HepG2 (cell line): ENCODE measurements around the gene KCNH6. TPM values are rescaled to one million over a fixed set of nuclear protein-coding genes. Genes with fewer than 3 reads are reported as not detected.

Experiments used
- ASH2L ChIP-seq: fragments of 300-600, 200-600 bp; sonication (generic); IDR thresholded peaks from 2 replicates; pipeline ENCODE4 v1.7.0; 2017; ENCODE audit warnings: low read depth, mild to moderate bottlenecking, moderate library complexity, mixed read lengths, low read length; ENCODE audit not compliant: insufficient read length
- ELF1 ChIP-seq: sonication (generic); formaldehyde crosslinking; IDR thresholded peaks from 2 replicates; pipeline ENCODE4 v1.4.0; 2020; ENCODE audit warnings: missing genetic modification reagents
- FOXJ3 ChIP-seq: sonication (generic); formaldehyde crosslinking; IDR thresholded peaks from 2 replicates; pipeline ENCODE4 v1.4.0; 2020; ENCODE audit warnings: missing genetic modification reagents, mild to moderate bottlenecking, borderline replicate concordance
- ISL2 ChIP-seq: sonication (generic); formaldehyde crosslinking; IDR thresholded peaks from 2 replicates; pipeline ENCODE4 v1.5.0; 2020; ENCODE audit warnings: missing genetic modification reagents
- MZF1 ChIP-seq: sonication (generic); formaldehyde crosslinking; IDR thresholded peaks from 2 replicates; pipeline ENCODE4 v1.8.1; 2023; ENCODE audit warnings: mild to moderate bottlenecking, missing genetic modification reagents, borderline replicate concordance
- NCOA1 ChIP-seq: sonication (generic); formaldehyde crosslinking; IDR thresholded peaks from 2 replicates; pipeline ENCODE4 v1.9.0; 2021; ENCODE audit warnings: missing genetic modification reagents
- NFKBIZ ChIP-seq: IDR thresholded peaks from 2 replicates; pipeline ENCODE4 v1.6.1; 2018; ENCODE audit warnings: missing genetic modification reagents, missing compliant biosample characterization
- SAP130 ChIP-seq: IDR thresholded peaks from 2 replicates; pipeline ENCODE4 v1.6.1; 2016; ENCODE audit warnings: low read depth
- TBX2 ChIP-seq: sonication (generic); formaldehyde crosslinking; IDR thresholded peaks from 2 replicates; pipeline ENCODE4 v1.5.0; 2020; ENCODE audit warnings: missing genetic modification reagents, mild to moderate bottlenecking, borderline replicate concordance
- THAP11 ChIP-seq: IDR thresholded peaks from 2 replicates; pipeline ENCODE4 v1.6.1; 2016; ENCODE audit warnings: missing biosample characterization, missing genetic modification reagents
- YEATS2 ChIP-seq: sonication (generic); formaldehyde crosslinking; IDR thresholded peaks from 2 replicates; pipeline ENCODE4 v1.4.0; 2020; ENCODE audit warnings: missing genetic modification reagents, borderline replicate concordance
- ZNF235 ChIP-seq: sonication (generic); formaldehyde crosslinking; IDR thresholded peaks from 2 replicates; pipeline ENCODE4 v1.8.1; 2023; ENCODE audit warnings: mild to moderate bottlenecking, missing genetic modification reagents, borderline replicate concordance
- ZNF619 ChIP-seq: sonication (generic); formaldehyde crosslinking; IDR thresholded peaks from 2 replicates; pipeline ENCODE4 v1.4.0; 2020; ENCODE audit warnings: mild to moderate bottlenecking, missing genetic modification reagents
- ZNF709 ChIP-seq: sonication (generic); formaldehyde crosslinking; IDR thresholded peaks from 2 replicates; pipeline ENCODE4 v1.5.0; 2020; ENCODE audit warnings: mild to moderate bottlenecking, missing genetic modification reagents
- polyA plus RNA-seq, 8 experiments: library from polyadenylated mRNA; depleted of rRNA in 3 of 8; stranded (reverse) in 7 of 8; unstranded in 1 of 8; fragments of >200 nt; fragmentation: Illumina TruSeq in 4 of 8; extraction: Trizol in 4 of 8; gene quantifications; 2 replicates each; pipeline versions ENCODE4 v1.2.1 to v1.2.3, GENCODE V29; 2011 to 2016; ENCODE audit warnings: low read depth in 4 of 8, missing spikeins in 1 of 8, mixed read lengths in 1 of 8; ENCODE audit not compliant: insufficient read depth in 1 of 8
- total RNA-seq, 5 experiments: library from RNA; depleted of rRNA; stranded (reverse); fragments of >200 nt; fragmentation: Illumina TruSeq; extraction: Trizol; gene quantifications; 2 replicates each; pipeline ENCODE4 v1.2.3, GENCODE V29; 2016; ENCODE audit warnings: low read depth in 1 of 5
- TF ChIP-seq, protein P1 (sequence below): sonication (generic); formaldehyde crosslinking; IDR thresholded peaks from 2 replicates; pipeline ENCODE4 v1.5.1; 2020; ENCODE audit warnings: mild to moderate bottlenecking, moderate library complexity, missing genetic modification reagents
- TF ChIP-seq, protein P2 (sequence below): sonication (generic); formaldehyde crosslinking; IDR thresholded peaks from 2 replicates; pipeline ENCODE4 v1.8.0; 2022; ENCODE audit warnings: low read depth, missing genetic modification reagents
- TF ChIP-seq, protein P3 (sequence below): sonication (generic); formaldehyde crosslinking; IDR thresholded peaks from 2 replicates; pipeline ENCODE4 v1.5.0; 2020; ENCODE audit warnings: mild to moderate bottlenecking, missing genetic modification reagents
- TF ChIP-seq, protein P4 (sequence below): sonication (generic); formaldehyde crosslinking; IDR thresholded peaks from 2 replicates; pipeline ENCODE4 v1.4.0; 2020; ENCODE audit warnings: mild to moderate bottlenecking, missing genetic modification reagents
- TF ChIP-seq, protein P5 (sequence below): sonication (generic); formaldehyde crosslinking; IDR thresholded peaks from 2 replicates; pipeline ENCODE4 v1.5.1; 2020; ENCODE audit warnings: missing genetic modification reagents, mild to moderate bottlenecking, borderline replicate concordance

KCNH6 gene
- total and polyA plus RNA-seq, 2 of the 13 experiments (the other 11 are each of a cell fraction or from before 2014, with no cell fraction given): 0.05 to 0.18 TPM

DNA sequence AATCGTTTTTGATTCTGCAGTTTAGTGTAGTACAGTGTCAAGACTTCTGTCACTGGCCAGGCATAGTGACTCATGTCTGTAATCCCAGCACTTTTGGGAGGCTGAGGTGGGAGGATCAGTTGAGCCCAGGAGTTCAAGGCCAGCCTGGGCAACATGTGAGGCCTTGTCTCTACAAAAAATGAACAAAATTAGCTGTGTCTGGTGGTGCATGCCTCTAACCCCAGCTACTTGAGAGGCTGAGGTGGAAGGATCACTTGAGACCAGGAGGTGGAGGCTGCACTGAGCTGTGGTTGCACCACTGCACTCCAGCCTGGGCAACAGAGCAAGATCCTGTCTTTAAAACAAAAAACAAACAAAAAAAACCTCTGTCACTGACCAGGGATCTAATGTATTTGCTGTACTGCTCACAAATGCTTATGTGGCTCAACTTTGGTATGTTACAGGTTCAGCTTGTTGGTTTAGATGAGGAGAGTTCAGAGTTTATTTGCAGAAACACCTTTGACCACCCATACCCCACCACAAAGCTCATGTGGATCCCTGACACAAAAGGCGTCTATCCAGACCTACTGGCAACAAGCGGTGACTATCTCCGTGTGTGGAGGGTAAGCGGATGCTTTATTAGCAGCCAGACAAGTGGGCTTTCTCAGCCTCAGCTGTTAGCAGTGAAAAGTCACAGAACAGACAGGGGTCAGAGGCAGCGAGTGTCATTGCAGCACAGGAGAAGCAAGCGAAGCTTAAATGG lies 55.0 kb downstream of the KCNH6 start (continued):
- TF ChIP-seq SAP130 (CRISPR knock-in tag) (peak; percentile 89), ELF1 (peak; percentile 56; the same call in 1 of the 2 replicates), TBX2 (CRISPR knock-in tag) (peak; percentile 95), ZNF235 (CRISPR knock-in tag) (0 out of 2 replicates have a peak, but pooled peaks have one; percentile 69), ZNF619 (CRISPR knock-in tag) (no peak; the same call in 1 of the 2 replicates), ASH2L (peak; percentile 62), NCOA1 (CRISPR knock-in tag) (peak; percentile 96), YEATS2 (peak; percentile 29; the same call in 1 of the 2 replicates), NFKBIZ (CRISPR knock-in tag) (no peak), ZNF709 (CRISPR knock-in tag) (peak; percentile 67; the same call in 1 of the 2 replicates), FOXJ3 (CRISPR knock-in tag) (peak; percentile 91), THAP11 (CRISPR knock-in tag) (peak; percentile 45), ISL2 (CRISPR knock-in tag) (peak; percentile 65; the same call in 1 of the 2 replicates), MZF1 (CRISPR knock-in tag) (no peak)
- TF ChIP-seq, protein P1, sequence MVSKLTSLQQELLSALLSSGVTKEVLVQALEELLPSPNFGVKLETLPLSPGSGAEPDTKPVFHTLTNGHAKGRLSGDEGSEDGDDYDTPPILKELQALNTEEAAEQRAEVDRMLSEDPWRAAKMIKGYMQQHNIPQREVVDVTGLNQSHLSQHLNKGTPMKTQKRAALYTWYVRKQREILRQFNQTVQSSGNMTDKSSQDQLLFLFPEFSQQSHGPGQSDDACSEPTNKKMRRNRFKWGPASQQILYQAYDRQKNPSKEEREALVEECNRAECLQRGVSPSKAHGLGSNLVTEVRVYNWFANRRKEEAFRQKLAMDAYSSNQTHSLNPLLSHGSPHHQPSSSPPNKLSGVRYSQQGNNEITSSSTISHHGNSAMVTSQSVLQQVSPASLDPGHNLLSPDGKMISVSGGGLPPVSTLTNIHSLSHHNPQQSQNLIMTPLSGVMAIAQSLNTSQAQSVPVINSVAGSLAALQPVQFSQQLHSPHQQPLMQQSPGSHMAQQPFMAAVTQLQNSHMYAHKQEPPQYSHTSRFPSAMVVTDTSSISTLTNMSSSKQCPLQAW (CRISPR knock-in tag): peak; percentile 58; the same call in 1 of the 2 replicates
- TF ChIP-seq, protein P2, sequence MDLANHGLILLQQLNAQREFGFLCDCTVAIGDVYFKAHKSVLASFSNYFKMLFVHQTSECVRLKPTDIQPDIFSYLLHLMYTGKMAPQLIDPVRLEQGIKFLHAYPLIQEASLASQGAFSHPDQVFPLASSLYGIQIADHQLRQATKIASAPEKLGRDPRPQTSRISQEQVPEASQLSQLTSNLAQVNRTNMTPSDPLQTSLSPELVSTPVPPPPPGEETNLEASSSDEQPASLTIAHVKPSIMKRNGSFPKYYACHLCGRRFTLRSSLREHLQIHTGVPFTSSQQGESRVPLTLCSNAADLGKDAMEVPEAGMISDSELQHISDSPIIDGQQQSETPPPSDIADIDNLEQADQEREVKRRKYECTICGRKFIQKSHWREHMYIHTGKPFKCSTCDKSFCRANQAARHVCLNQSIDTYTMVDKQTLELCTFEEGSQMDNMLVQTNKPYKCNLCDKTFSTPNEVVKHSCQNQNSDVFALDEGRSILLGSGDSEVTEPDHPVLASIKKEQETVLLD (CRISPR knock-in tag): no peak
- TF ChIP-seq, protein P3, sequence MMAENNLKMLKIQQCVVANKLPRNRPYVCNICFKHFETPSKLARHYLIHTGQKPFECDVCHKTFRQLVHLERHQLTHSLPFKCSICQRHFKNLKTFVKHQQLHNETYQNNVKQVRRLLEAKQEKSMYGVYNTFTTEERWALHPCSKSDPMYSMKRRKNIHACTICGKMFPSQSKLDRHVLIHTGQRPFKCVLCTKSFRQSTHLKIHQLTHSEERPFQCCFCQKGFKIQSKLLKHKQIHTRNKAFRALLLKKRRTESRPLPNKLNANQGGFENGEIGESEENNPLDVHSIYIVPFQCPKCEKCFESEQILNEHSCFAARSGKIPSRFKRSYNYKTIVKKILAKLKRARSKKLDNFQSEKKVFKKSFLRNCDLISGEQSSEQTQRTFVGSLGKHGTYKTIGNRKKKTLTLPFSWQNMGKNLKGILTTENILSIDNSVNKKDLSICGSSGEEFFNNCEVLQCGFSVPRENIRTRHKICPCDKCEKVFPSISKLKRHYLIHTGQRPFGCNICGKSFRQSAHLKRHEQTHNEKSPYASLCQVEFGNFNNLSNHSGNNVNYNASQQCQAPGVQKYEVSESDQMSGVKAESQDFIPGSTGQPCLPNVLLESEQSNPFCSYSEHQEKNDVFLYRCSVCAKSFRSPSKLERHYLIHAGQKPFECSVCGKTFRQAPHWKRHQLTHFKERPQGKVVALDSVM (CRISPR knock-in tag): peak; percentile 100
- TF ChIP-seq, protein P4, sequence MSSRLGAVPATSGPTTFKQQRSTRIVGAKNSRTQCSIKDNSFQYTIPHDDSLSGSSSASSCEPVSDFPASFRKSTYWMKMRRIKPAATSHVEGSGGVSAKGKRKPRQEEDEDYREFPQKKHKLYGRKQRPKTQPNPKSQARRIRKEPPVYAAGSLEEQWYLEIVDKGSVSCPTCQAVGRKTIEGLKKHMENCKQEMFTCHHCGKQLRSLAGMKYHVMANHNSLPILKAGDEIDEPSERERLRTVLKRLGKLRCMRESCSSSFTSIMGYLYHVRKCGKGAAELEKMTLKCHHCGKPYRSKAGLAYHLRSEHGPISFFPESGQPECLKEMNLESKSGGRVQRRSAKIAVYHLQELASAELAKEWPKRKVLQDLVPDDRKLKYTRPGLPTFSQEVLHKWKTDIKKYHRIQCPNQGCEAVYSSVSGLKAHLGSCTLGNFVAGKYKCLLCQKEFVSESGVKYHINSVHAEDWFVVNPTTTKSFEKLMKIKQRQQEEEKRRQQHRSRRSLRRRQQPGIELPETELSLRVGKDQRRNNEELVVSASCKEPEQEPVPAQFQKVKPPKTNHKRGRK: no peak
- TF ChIP-seq, protein P5, sequence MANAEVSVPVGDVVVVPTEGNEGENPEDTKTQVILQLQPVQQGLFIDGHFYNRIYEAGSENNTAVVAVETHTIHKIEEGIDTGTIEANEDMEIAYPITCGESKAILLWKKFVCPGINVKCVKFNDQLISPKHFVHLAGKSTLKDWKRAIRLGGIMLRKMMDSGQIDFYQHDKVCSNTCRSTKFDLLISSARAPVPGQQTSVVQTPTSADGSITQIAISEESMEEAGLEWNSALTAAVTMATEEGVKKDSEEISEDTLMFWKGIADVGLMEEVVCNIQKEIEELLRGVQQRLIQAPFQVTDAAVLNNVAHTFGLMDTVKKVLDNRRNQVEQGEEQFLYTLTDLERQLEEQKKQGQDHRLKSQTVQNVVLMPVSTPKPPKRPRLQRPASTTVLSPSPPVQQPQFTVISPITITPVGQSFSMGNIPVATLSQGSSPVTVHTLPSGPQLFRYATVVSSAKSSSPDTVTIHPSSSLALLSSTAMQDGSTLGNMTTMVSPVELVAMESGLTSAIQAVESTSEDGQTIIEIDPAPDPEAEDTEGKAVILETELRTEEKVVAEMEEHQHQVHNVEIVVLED: peak; percentile 72
